ENCODE results near the gene PALLD. TPM values are rescaled to one million over a fixed set of nuclear protein-coding genes. Genes with fewer than 3 reads are reported as not detected.
A peak's percentile ranks its signal among the peaks of the same experiment; 100 is the strongest.

Gene PALLD
- total and polyA plus RNA-seq, 2 of the 8 experiments (the other 6 are each of a cell fraction or from before 2014, with no cell fraction given), result 10.5 to 25.0 TPM

GRCh38 chr4:168737806-168738172 lies 240.9 kb downstream of the PALLD start:
- Histone ChIP-seq H3K9me3 (ENCODE audit: insufficient read depth in 2 of 2, low read depth in 1 of 2, low read length in 1 of 2) (no peaks in the 10 kb centered on the region), H3K36me3 (ENCODE audit: control insufficient read depth in 2 of 4, insufficient read depth in 4 of 4, low read length in 3 of 4) (no peaks in the 10 kb centered on the region), H2BK20ac (ENCODE audit: low read length) (no peak overlapping the region), H3K9ac (replicated peaks in 1 of 4; ENCODE audit: extremely low read depth in 1 of 4, low read depth in 3 of 4, low read length in 3 of 4) (no peak overlapping the region), H3K18ac (ENCODE audit: extremely low read depth, low read length) (peak overlapping the region; percentile 4; the same call in 1 of the 2 replicates), H2BK5ac (ENCODE audit: low read depth, low read length) (no peak overlapping the region), H3K14ac (ENCODE audit: insufficient read length) (no peak overlapping the region), H3K27me3 (replicated peaks in 1 of 4; ENCODE audit: control insufficient read depth in 3 of 4, extremely low read depth in 1 of 4, insufficient read depth in 3 of 4, low read length in 3 of 4) (no peaks in the 10 kb centered on the region), H3K4me1 (replicated peaks in 1 of 4; ENCODE audit: control insufficient read depth in 3 of 4, insufficient read depth in 4 of 4, low read length in 3 of 4) (peaks cover 0 to 14% (median 8%) of the 10 kb centered on the region in 4 experiments; a peak in 2 of 7 replicates), H4K91ac (replicated peaks; ENCODE audit: insufficient read length, low read length) (no peak overlapping the region), H4K5ac (ENCODE audit: insufficient read length, low read depth, low read length) (no peak overlapping the region), H2AK5ac (ENCODE audit: low read depth, low read length) (0 out of 2 replicates have a peak overlapping the region, but pooled peaks have one; percentile 66), H2AFZ (ENCODE audit: low read length) (no peak overlapping the region), H3K23me2 (ENCODE audit: low read depth, low read length) (no peaks in the 10 kb centered on the region), H2BK15ac (ENCODE audit: low read length) (no peak overlapping the region), H3K4me2 (ENCODE audit: insufficient read depth in 1 of 2, low read depth in 2 of 2, low read length in 2 of 2) (no peak overlapping the region), H2BK12ac (ENCODE audit: low read depth, low read length) (peak overlapping the region; percentile 71), H4K20me1 (replicated peaks in 1 of 2; ENCODE audit: control insufficient read depth in 1 of 2, insufficient read depth in 2 of 2, low read length in 2 of 2) (no peaks in the 10 kb centered on the region), H3K27ac (ENCODE audit: low read depth, low read length) (no peak overlapping the region), H3K23ac (ENCODE audit: insufficient read length) (no peak overlapping the region), H4K8ac (ENCODE audit: extremely low read depth, insufficient read depth, low read length) (no peak overlapping the region), H3K4me3 (ENCODE audit: extremely low read depth in 1 of 4, insufficient read depth in 2 of 4, low read depth in 3 of 4, low read length in 4 of 4) (no peak overlapping the region), H2BK120ac (replicated peaks; ENCODE audit: low read depth, low read length) (peak overlapping the region; percentile 12), H3K56ac (replicated peaks; ENCODE audit: insufficient read length, low read depth, low read length) (no peak overlapping the region), H3K4ac (replicated peaks; ENCODE audit: insufficient read length, low read depth, low read length) (no peak overlapping the region), H3K79me2 (ENCODE audit: control insufficient read depth in 1 of 2, insufficient read depth in 2 of 2, low read length in 2 of 2) (no peaks in the 10 kb centered on the region), H3K79me1 (ENCODE audit: low read depth, low read length) (no peaks in the 10 kb centered on the region)
- peak; percentile 28 for FAIRE-seq
- ChIA-PET POLR2A (ENCODE audit: partially characterized antibody) (no interaction called here), CTCF (ENCODE audit: partially characterized antibody) (interaction anchor here (1.0 kb wide), 1 partner anchor 205 kb away, joined by 3 read pairs; no protein-coding TSS in a partner anchor)
- 91% methylated on average over 4 of the region's 4 CpGs; no CpG with 5 or more reads in 1 of the 2 experiments for WGBS, 2 experiments (ENCODE audit: extremely low coverage in 1 of 2, insufficient coverage in 1 of 2, insufficient read length in 1 of 2, insufficient replicate concordance in 2 of 2, low coverage in 1 of 2, low lambda C conversion rate in 2 of 2, missing lambda C conversion rate in 1 of 2)
- TF ChIP-seq SUZ12 (IDR thresholded peaks at IDR 0.05; ENCODE audit: low read length) (no peak), TEAD4 (IDR thresholded peaks at IDR 0.05; ENCODE audit: low read depth, low read length) (no peak), RBBP5 (IDR thresholded peaks at IDR 0.05; ENCODE audit: borderline replicate concordance, low read depth, low read length) (no peak), CBX8 (IDR thresholded peaks at IDR 0.05; ENCODE audit: borderline replicate concordance, low read depth, low read length) (no peak), TBP (IDR thresholded peaks at IDR 0.05; ENCODE audit: low read depth, low read length) (no peak)
- no peak for DNase-seq (ENCODE audit: low read depth in 1 of 2, low spot score in 2 of 2)

Measured in H1 (cell line).